HG03342 (cell line): Measurements from ENCODE around the gene SORBS1.

Source experiments
- ATAC-seq: cut with Tn5 transposase; IDR thresholded peaks from one replicate; pipeline ENCODE4 v1.9.1; 2021; ENCODE audit warnings: mild to moderate bottlenecking, moderate library complexity; ENCODE audit not compliant: unreplicated experiment

Gene SORBS1

DNA sequence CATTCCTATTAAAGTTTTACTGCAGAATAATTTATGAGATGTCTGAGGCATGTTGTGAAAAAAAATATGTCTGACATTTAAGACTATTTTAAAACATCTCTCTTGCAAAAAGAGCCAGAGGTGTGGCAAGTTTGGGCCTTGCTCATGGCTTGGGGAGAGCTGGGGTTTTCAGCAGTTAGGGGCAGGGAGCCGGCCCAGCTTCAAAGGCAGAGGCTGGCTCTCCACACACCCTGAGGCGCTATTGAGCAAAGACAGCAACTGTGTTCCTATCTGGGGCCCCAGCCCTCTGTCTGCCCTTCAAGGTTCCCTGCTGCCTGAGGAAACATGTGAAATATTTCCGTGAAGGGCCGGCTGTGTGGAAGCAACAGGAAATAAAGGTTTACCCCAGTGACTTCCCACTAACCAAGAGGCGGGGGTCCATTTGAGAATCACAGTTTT lies 94.0 kb downstream of the SORBS1 start:
- no peak for ATAC-seq

GRCh38 chr10:95466436-95466835 lies 94.7 kb downstream of the SORBS1 start:
- no peak for ATAC-seq

DNA sequence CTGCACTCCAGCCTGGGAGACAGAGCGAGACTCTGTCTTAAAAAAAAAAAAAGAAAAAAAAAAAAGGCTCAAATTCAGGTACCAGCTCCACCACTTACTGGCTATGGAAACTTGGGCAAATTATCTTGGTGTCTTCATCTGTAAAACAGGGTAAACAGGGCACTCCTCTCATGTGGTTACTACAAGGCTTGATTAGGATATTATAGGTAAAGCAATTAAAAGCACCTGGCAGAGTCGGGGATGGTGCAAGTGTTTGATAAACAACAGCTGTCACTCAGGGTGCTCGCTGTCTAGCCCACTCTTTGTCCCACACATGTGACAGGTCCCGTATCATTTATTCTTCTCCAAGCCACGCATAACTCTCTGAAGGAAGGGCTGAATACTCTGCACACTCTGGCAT lies 96.9 kb downstream of the SORBS1 start:
- ATAC-seq: no peak

GRCh38 chr10:95462740-95463667 lies 98.2 kb downstream of the SORBS1 start:
- no peak for ATAC-seq

DNA sequence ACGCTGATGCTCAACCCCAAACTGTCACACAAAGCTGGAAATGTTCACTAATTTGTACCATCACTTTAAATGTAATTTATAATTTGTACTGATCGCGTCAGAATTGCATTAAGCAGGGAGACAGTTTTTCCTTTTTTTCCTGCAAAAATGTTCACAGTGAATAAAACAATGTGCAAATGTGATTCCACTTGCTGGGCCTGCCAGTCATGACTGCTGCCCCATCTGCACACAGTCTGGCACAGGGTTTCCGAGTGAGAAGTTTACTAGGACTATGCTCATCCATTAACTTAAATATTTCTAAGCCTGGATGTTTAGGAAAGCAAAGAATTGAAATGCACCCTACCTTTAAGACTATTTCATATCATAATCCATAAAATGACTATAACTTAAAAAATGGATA lies 99.6 kb downstream of the SORBS1 start:
- ATAC-seq: no peak

DNA sequence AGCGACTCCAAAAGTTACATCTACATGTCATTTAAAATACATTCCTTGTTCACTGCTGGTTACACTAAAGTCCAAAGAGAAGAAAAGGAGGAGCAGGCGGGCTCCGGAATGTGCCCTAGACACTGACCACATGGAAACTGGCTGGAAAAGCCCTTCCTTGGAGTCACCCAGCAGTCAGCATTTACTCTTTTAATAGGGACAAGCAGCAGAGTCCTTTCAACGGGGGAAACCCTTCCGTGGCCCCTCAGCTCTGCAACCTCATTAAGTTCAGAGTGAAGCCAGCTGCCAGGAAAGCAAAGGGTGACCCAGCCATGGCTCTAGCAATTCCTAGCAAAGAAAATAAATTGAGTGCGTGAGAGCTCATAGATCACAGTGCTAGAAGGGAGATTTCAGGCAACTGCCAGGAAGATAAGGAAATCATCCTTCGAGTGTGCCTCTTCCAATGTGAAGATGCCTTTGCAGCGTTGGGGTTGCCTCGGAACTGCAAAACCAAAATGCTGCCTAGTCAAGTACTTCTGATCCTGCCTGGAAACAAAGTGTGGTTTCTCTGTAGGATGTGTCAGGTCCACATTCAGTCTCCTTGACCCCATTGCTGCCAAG lies 101.6 kb downstream of the SORBS1 start:
- ATAC-seq: no peak

GRCh38 chr10:95458871-95459270 lies 102.3 kb downstream of the SORBS1 start:
- no peak for ATAC-seq

DNA sequence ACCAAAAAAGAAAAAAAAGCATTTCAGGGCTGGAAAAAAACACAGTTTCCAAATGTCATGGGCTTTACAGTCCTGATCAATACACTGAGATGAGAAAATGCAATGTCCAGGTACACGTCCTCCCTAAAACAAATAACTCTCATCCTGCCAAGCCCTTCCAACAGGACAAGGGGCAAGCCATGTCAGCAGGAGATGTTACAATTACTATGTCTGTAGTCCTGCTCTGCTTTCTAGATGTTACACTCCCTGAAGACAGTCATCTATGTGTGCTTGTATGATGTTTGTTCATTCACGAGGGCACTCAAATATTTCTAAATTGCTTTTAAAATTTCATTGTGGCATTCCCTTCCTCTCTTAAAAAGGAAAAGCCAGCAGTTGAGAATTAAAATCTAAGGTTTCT lies 103.2 kb downstream of the SORBS1 start:
- ATAC-seq: no peak

GRCh38 chr10:95457319-95457886 lies 103.8 kb downstream of the SORBS1 start:
- ATAC-seq: no peak

GRCh38 chr10:95456516-95456915 lies 104.7 kb downstream of the SORBS1 start:
- ATAC-seq: no peak

DNA sequence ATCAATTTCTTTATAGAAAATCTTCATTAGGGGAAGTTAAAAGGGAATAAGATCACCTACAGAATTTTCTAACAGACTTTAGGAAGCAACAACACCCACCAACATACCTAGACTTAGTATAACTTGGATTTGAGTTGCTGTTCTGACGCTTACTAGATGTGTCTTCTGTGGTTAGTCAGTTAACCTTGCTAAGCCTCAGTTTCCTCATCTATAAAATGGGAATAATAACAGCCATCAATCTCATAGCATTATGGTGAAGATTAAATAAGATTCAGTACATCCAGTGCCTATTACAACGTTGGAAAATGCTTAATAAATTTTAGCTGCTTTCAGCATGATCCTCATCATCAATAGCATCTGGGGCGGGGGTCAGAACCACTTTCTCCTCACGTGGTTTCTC lies 106.2 kb downstream of the SORBS1 start:
- ATAC-seq: no peak

DNA sequence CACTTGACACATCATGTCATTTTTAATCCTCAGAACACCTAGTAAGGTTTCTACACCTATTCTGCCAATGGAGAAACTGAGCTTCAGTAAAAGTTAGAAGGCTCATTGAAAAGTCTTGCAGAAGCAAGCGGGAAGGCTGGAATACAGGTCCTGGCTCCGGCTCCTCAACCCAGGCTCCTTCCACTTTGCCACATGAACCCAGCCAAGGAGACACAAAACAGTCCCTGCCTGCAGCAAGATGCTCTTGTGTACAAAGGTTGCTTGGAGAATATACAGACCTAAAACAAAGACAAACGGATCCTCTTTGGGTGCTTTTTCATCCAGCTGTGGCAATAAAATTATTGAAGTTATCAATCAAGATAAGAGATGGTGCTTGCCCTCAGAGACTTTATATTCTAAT lies 106.8 kb downstream of the SORBS1 start:
- no peak for ATAC-seq

- ATAC-seq: no peak
Observed at GRCh38 chr10:95451568-95452524, 109.3 kb downstream of the SORBS1 start.

- ATAC-seq: no peak
Observed at GRCh38 chr10:95451150-95451549, 110.0 kb downstream of the SORBS1 start.

- ATAC-seq: no peak
Observed at GRCh38 chr10:95450188-95450587, 111.0 kb downstream of the SORBS1 start.

GRCh38 chr10:95447685-95448084 lies 113.5 kb downstream of the SORBS1 start:
- no peak for ATAC-seq

DNA sequence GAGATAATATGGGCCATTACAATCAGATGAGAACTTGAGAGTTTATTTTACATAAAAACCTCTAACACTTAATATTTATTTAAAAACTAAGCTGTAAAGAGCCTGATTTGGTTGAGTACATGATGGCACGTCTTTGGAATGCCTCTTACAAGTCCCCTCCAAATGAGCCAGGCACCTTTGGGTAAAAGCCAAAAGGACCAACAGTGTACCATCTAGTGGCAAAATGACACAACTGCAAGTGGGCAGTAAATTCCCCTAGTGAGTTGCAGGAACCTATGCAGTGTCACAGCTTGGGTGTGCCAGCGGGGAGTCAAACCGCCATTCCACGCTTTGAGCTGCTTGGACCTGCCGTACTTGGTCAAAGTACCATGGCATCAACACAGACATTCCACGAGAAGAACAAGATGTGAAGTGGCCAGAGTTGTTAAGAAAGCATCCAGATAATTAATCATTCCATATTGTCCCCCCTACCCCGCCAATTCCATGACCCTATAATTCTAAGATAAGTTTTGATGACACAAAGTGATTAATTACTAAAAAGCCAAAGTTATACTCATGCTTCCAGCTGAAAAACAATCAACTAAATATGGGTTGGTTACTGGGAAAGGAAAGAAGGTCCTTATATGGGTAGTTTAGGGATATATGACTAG lies 115.2 kb downstream of the SORBS1 start:
- ATAC-seq: peak; percentile 61

DNA sequence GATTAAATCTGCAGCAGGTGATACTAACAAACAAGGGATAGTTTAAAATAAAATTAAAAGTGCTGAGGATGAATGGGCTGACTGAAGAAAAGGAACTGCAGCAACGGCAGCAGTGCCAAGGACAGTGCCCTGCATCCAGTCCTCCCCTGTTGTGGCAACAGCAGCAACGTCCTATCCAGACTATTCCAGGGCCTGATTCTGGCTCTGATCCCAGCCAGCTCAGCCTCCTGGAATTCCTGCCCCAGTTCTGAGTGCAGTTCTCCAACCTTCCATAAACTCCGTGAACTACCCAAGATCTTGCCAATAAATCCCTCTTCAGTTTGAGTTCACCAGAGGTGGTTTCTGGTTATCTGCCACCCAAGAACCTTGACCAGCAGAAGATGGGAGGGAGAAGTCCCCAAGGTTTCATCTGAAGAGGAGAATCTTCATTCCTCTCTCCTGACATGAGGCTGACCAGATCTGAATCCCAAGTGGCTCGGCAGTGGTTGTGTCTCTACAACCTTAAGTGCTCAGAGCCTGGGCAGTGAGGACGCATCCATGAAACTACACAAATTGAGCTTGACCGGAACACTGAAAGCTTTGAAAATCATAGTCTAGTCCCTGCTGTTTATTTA lies 115.8 kb downstream of the SORBS1 start:
- ATAC-seq: no peak

- ATAC-seq: no peak
Observed at GRCh38 chr10:95444792-95445191, 116.4 kb downstream of the SORBS1 start.

DNA sequence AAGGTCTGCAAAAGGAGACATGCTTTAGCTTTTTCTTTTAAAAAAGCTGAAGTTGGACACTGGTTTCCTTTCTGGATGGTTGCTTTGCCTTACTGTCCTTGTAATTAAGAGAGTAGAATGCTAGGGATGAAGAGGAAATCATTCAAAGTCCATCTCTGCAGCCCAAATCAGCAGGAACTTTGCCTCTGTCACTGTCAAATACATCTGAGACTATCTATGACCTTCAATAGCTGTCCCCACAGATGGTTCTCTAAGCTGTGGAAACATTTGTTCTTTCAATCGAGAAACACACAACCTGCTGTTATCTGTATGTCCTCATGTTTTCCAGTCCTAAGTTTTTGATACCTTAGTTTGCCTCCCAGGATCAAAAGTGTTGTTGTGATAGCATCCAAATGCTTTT lies 117.5 kb downstream of the SORBS1 start:
- ATAC-seq: no peak
